HepG2 (cell line): ENCODE data around the gene VAV2. TPM values are rescaled to one million over a fixed set of nuclear protein-coding genes. Genes with fewer than 3 reads are reported as not detected.

Experiments used
- BCLAF1 ChIP-seq: fragments of 450-650 bp; IDR thresholded peaks from 2 replicates; pipeline ENCODE4 v1.6.1; 2017; ENCODE audit warnings: mild to moderate bottlenecking
- HOMEZ ChIP-seq: IDR thresholded peaks from 2 replicates; pipeline ENCODE4 v1.6.1; 2016; ENCODE audit warnings: low read depth
- RARA ChIP-seq: IDR thresholded peaks from 2 replicates; pipeline ENCODE4 v1.6.1; 2016; ENCODE audit warnings: missing genetic modification reagents, missing compliant biosample characterization
- RARG ChIP-seq: sonication (generic); formaldehyde crosslinking; IDR thresholded peaks from 2 replicates; pipeline ENCODE4 v1.4.0; 2020; ENCODE audit warnings: low read depth, mild to moderate bottlenecking, missing genetic modification reagents
- RELA ChIP-seq: sonication (generic); formaldehyde crosslinking; IDR thresholded peaks from 2 replicates; pipeline ENCODE4 v1.4.0; 2020; ENCODE audit warnings: missing genetic modification reagents
- SATB2 ChIP-seq: sonication (generic); formaldehyde crosslinking; IDR thresholded peaks from 2 replicates; pipeline ENCODE4 v1.5.0; 2020; ENCODE audit warnings: missing genetic modification reagents
- SKIL ChIP-seq: sonication (generic); formaldehyde crosslinking; IDR thresholded peaks from 2 replicates; pipeline ENCODE4 v1.8.0; 2022; ENCODE audit warnings: missing genetic modification reagents, mild to moderate bottlenecking, moderate library complexity, borderline replicate concordance
- SOX6 ChIP-seq, 2 experiments: fragments of 450-650 bp in 1 of 2; sonication (generic) in 1 of 2; formaldehyde crosslinking in 1 of 2; IDR thresholded peaks; 2 replicates each; pipeline versions ENCODE4 v1.4.0 to v1.6.1; 2017 to 2020; ENCODE audit warnings: antibody characterized with exemption in 1 of 2, mild to moderate bottlenecking in 1 of 2, missing genetic modification reagents in 1 of 2
- TCF7L2 ChIP-seq: IDR thresholded peaks from 2 replicates; pipeline ENCODE4 v1.6.1; 2011; ENCODE audit warnings: mild to moderate bottlenecking, low read depth, low read length, moderate library complexity
- USF2 ChIP-seq, 2 experiments: sonication (generic) in 1 of 2; formaldehyde crosslinking in 1 of 2; IDR thresholded peaks; 2 replicates each; pipeline versions ENCODE4 v1.5.1 to v1.6.1; 2011 to 2020; ENCODE audit warnings: borderline replicate concordance in 1 of 2, low read depth in 1 of 2, low read length in 1 of 2, mild to moderate bottlenecking in 1 of 2, missing genetic modification reagents in 1 of 2, moderate library complexity in 1 of 2
- ZBTB1 ChIP-seq: sonication (generic); formaldehyde crosslinking; IDR thresholded peaks from 2 replicates; pipeline ENCODE4 v1.4.0; 2020; ENCODE audit warnings: missing genetic modification reagents, borderline replicate concordance
- ZNF263 ChIP-seq: sonication (generic); formaldehyde crosslinking; IDR thresholded peaks from 2 replicates; pipeline ENCODE4 v1.4.0; 2020; ENCODE audit warnings: missing genetic modification reagents
- ZNF574 ChIP-seq: sonication (generic); formaldehyde crosslinking; IDR thresholded peaks from 2 replicates; pipeline ENCODE4 v1.4.0; 2020; ENCODE audit warnings: missing genetic modification reagents
- ZNF816 ChIP-seq: sonication (generic); formaldehyde crosslinking; IDR thresholded peaks from 2 replicates; pipeline ENCODE4 v1.8.0; 2022; ENCODE audit warnings: missing genetic modification reagents, mild to moderate bottlenecking, borderline replicate concordance
- polyA plus RNA-seq, 8 experiments: library from polyadenylated mRNA; depleted of rRNA in 3 of 8; stranded (reverse) in 7 of 8; unstranded in 1 of 8; fragments of >200 nt; fragmentation: Illumina TruSeq in 4 of 8; extraction: Trizol in 4 of 8; gene quantifications; 2 replicates each; pipeline versions ENCODE4 v1.2.1 to v1.2.3, GENCODE V29; 2011 to 2016; ENCODE audit warnings: low read depth in 4 of 8, missing spikeins in 1 of 8, mixed read lengths in 1 of 8; ENCODE audit not compliant: insufficient read depth in 1 of 8
- total RNA-seq, 5 experiments: library from RNA; depleted of rRNA; stranded (reverse); fragments of >200 nt; fragmentation: Illumina TruSeq; extraction: Trizol; gene quantifications; 2 replicates each; pipeline ENCODE4 v1.2.3, GENCODE V29; 2016; ENCODE audit warnings: low read depth in 1 of 5

Gene VAV2
- total and polyA plus RNA-seq, 2 of the 13 experiments (the other 11 are each of a cell fraction or from before 2014, with no cell fraction given): 22.5 to 22.9 TPM

GRCh38 chr9:133973791-133974630 is 18.1 kb downstream of the VAV2 start (continued):
- 0 out of 2 replicates have a peak, but pooled peaks have one; percentile 14 for TF ChIP-seq HOMEZ (CRISPR knock-in tag)
- no peak for TF ChIP-seq ZNF263
- TF ChIP-seq TCF7L2: no peak
- no peak for TF ChIP-seq RELA (CRISPR knock-in tag)
- no peak for TF ChIP-seq USF2 (IDR thresholded peaks at IDR 0.05; ENCODE audit: low read depth, low read length)
- no peak for TF ChIP-seq USF2 (CRISPR knock-in tag; IDR thresholded peaks at IDR 0.05; ENCODE audit: borderline replicate concordance)
- peak; percentile 94; the same call in 1 of the 2 replicates for TF ChIP-seq ZBTB1 (CRISPR knock-in tag)
- TF ChIP-seq BCLAF1: no peak
- TF ChIP-seq SOX6 (IDR thresholded peaks at IDR 0.05): no peak
- peak; percentile 56 for TF ChIP-seq SOX6 (CRISPR knock-in tag; IDR thresholded peaks at IDR 0.05)
- TF ChIP-seq ZNF574: no peak
- TF ChIP-seq RARA (CRISPR knock-in tag): peak; percentile 80
- no peak for TF ChIP-seq SATB2 (CRISPR knock-in tag)
- no peak for TF ChIP-seq ZNF816 (CRISPR knock-in tag)
- no peak for TF ChIP-seq RARG (CRISPR knock-in tag)
- peak; percentile 58; the same call in 1 of the 2 replicates for TF ChIP-seq SKIL (CRISPR knock-in tag)
